ENCODE data around the gene TMEM164. TPM values are rescaled to one million over a fixed set of nuclear protein-coding genes. Genes with fewer than 3 reads are reported as not detected.

The TMEM164 gene
- polyA plus RNA-seq, 5 donors = 36.0 to 49.4 (median 41.8) TPM

DNA sequence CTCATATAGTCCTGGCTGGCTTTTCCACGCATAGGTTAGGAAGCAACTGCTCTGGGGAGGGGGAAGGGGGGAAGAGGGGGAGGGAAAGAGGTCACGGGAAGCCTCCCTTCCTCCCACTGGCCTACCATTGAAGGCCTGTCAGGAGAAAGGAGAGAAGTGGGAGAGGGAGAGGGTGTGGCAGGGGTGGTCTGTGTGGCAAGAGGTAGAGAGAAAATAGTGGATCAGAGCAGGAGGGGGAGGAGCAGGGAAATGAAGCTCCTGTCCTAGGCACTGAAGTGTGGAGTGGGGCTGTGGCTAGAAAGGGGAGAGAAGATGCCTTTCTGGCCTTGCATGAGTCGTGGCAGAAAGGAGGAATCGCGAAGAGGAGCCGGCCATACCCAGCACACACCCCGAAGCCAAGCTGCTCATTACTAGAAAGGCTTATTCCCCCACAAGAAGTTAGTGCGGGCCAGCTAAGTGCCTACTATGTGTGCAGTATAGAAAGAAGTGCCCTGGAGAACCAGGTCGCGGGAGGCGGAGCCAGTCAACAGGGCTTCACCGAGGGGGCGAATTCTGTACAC lies 1.1 kb upstream of the TMEM164 start:
- DNase-seq = no peak

DNA sequence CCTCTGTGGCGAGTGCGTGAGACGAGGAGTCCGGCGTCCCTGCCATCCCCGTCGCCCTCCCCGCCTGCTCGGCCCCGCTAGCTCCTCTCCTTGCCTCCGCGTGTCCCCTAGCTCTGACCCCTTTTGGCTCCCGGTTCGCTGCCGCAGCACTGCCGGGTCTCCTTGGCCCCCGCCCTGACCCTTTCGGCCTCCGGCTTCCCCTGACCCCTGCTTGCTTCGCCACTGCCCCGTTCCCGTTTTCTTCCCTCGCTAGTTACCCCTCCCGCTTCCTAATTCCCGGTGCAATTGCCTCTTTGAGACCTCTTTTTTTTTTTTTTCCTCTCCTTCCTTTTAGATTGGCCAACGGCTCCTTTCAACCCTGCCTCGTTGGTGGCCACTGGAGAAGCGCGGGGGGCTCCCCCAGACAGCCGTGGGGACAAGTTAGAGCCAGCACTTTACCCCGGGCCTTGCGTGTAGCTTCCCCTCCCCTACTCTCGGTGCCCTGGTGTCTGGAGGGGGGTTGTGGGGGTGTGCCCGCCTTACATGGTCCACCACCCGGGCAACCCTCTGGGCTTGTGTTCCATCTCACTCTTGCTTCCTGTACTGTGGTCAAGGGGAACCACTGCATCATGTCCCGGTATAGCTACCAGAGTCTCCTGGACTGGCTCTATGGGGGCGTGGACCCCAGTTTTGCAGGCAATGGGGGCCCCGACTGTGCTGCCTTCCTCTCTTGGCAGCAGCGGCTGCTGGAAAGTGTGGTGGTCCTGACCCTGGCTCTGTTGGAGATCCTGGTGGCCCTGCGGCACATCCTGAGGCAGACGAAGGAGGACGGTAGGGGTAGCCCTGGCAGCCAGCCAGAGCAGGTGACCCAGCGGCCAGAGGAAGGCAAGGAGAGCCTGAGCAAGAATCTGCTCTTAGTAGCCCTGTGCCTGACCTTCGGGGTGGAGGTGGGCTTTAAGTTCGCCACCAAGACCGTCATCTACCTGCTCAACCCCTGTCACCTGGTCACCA lies 548 bp downstream of the TMEM164 start:
- DNase-seq = no peak

- DNase-seq = no peak
Observed at GRCh38 chrX:110004215-110004614, 1.3 kb downstream of the TMEM164 start.

GRCh38 chrX:110004731-110005369 lies 1.9 kb downstream of the TMEM164 start:
- no peak for DNase-seq

- DNase-seq = no peak
Observed at GRCh38 chrX:110006161-110006560, 3.2 kb downstream of the TMEM164 start.

GRCh38 chrX:110006821-110007375 lies 4.0 kb downstream of the TMEM164 start:
- DNase-seq = no peak

GRCh38 chrX:110008011-110008635 lies 5.2 kb downstream of the TMEM164 start:
- DNase-seq = no peak

GRCh38 chrX:110012818-110013485 lies 10.0 kb downstream of the TMEM164 start:
- DNase-seq = peak in 1 of 2 donors; percentile 10

- DNase-seq = no peak
Observed at GRCh38 chrX:110013968-110014367, 11.1 kb downstream of the TMEM164 start.

- DNase-seq = no peak
Observed at GRCh38 chrX:110015032-110015431, 12.1 kb downstream of the TMEM164 start.

DNA sequence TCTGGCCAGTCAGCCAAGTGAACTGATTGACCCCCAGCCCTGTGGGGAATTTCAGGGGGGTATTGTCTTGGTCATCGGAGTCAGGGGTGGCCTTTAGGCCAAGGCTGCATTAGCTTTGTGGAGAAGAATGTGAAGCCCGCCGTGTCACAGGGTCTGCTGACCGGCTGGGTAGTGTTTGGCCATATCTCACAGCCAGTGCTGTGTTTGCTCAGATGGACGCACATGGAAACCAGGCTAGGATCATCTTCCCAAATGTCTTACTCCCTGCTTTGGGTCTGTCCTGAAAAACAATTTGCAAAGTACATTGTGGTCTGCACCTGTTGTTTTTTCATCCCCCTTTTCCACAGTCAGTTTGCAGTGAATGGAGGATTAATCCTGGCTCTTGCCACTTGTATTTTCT lies 13.0 kb downstream of the TMEM164 start:
- no peak for DNase-seq

- DNase-seq = no peak
Observed at GRCh38 chrX:110020536-110020935, 17.6 kb downstream of the TMEM164 start.

GRCh38 chrX:110021258-110022022 lies 18.5 kb downstream of the TMEM164 start:
- DNase-seq = no peak

DNA sequence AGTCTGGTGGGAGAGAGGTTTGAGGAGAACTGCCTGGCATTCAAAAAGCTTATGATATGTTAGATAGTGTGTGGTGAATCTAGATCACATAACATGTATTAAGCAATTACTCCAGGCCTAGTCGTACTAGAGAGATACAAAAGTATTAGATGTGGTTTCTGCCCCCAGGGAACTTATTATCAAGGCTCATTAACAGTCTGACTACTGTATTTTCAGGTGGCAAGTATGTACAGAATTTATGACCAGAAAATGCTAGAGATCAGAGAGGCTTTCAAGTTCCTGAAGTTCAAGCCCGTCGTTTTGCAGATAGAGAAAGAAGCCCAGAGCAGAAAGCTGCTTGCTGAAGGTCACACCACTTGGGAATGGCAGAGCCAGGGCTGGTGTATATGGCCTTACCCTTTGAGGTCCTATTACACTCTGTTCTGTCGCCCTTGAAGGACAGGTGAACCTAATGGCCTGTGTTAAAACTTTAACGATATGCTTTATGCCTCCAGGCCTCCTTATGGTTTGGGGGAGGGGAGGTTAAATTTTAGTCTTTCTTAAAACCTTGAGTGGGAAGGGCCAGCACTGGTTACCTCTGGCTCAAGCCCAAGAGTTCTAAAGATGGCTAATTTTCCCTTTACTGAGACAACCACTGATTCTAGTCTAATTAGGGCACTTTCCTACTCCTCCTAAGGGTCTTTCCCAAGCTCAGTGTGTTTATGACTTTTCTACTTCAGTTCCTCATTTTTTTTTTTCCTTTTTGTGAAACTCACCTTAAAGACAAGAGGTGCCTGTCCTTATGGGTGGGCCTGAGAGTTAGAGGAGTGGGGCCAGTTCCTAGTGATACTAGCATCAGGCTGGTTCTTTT lies 19.9 kb downstream of the TMEM164 start:
- no peak for DNase-seq

DNA sequence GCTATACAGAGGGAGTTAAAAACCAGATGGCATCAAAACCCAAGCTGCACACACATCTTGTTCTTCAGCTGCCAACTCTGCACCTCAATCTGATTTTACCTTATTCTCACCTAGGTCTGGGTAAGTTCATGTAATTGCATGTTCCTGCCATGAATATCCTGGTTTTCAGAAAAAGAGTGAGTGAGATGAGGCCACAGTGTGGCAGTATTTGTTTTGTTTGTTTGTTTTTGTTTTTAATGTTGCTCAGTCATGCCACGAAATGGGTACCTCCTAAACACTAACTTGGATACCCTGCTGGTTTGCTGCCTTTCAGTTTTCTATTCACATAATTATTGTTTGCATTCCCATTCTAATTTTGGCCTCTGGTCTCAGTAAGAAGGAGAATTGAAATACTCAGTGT lies 22.5 kb downstream of the TMEM164 start:
- DNase-seq = no peak

DNA sequence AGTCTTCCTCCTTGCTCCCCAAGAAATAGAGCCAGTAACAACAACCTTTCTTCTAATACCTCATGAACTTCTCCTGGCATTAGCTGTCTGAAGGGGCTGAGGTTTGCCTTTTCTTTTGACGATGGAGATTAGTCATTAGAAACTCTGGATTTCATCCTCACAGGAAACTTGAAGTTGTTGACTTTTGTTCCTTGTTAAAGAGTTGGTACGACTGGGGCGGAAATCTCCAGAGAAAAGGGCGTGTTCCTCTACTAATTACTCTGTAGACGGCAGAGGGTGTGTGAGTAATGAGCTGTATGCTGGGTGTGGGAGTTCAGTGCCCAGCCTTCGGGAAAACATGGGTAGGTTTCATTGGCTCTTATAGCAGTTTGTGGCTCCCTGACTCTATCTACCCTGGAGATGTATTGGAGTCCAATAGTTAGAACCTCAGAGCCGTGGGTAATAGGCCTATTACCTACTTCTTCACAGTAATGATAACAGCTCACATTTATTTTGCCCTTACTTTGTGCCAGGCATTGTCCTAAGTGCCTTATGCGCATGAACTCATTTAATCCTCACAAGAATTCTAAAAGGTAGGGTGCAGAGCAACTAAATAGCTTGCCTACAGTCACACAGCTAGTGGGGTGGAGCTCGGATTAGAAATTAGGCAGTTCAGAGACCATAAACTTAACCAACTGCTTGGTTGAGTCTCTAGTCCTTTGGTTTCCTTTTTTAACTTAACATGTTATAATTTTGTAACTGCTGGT lies 23.4 kb downstream of the TMEM164 start:
- no peak for DNase-seq

DNA sequence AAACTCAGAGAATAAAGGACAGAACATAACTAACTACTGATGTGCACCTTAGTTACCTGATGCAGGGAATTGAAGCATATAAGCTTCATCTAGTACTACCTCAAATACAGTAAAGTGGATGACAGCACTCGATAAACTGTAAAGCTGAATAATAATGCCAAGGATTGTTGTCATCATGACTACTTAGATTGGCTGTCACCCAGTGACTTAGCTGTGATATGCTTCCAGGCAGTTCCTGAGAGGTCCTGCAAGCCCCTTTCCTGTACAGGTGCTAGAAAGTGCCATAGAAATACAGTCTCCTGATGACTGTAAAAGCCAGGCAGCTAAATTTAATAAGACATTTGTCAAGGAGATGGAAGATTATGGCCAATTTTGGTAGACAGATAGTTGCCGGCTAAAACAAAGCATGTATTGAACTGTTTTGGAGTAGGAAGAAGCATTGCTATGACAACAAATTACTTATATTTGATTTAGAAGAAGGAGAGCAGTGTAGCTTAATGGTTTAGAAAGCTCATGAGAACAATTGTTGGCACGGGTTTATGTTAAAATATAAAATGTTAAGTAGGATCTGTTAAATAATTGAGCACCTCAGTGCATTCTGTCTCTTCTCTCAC lies 29.7 kb downstream of the TMEM164 start:
- no peak for DNase-seq

GRCh38 chrX:110034036-110034435 lies 31.1 kb downstream of the TMEM164 start:
- no peak for DNase-seq
